NCI-H345 treated with DMSO at 0.1 percent for 48 hours (cell line): Measurements from ENCODE around the gene LMF1.

ENCODE experiments used
- DNase-seq: peaks from one replicate; lab custom pipeline; 2025; ENCODE audit not compliant: unreplicated experiment; lab: John Stamatoyannopoulos, UW

LMF1 gene

GRCh38 chr16:1003391-1004347, 32.9 kb upstream of the LMF1 start:
- DNase-seq: no peak

- no peak for DNase-seq
Measured at GRCh38 chr16:1002399-1003166, 31.8 kb upstream of the LMF1 start.

GRCh38 chr16:1001096-1001495, 30.3 kb upstream of the LMF1 start:
- DNase-seq: no peak

- DNase-seq: no peak
Measured at GRCh38 chr16:1000608-1001007, 29.8 kb upstream of the LMF1 start.

GRCh38 chr16:999677-1000076, 28.9 kb upstream of the LMF1 start:
- no peak for DNase-seq

- DNase-seq: no peak
Measured at GRCh38 chr16:998615-999014, 27.8 kb upstream of the LMF1 start.

- no peak for DNase-seq
Measured at GRCh38 chr16:998211-998610, 27.4 kb upstream of the LMF1 start.

- peak; percentile 18 for DNase-seq
Measured at GRCh38 chr16:997440-998051, 26.8 kb upstream of the LMF1 start.

GRCh38 chr16:996681-997080, 25.9 kb upstream of the LMF1 start:
- no peak for DNase-seq

- no peak for DNase-seq
Measured at GRCh38 chr16:995783-996182, 25.0 kb upstream of the LMF1 start.

GRCh38 chr16:995087-995486, 24.3 kb upstream of the LMF1 start:
- no peak for DNase-seq

GRCh38 chr16:993731-994130, 22.9 kb upstream of the LMF1 start:
- no peak for DNase-seq

GRCh38 chr16:991773-992172, 21.0 kb upstream of the LMF1 start:
- no peak for DNase-seq

- DNase-seq: no peak
Measured at GRCh38 chr16:991345-991744, 20.6 kb upstream of the LMF1 start.

GRCh38 chr16:990516-991291, 19.9 kb upstream of the LMF1 start:
- no peak for DNase-seq

- DNase-seq: no peak
Measured at GRCh38 chr16:989354-989814, 18.6 kb upstream of the LMF1 start.

GRCh38 chr16:988471-989353, 17.9 kb upstream of the LMF1 start:
- DNase-seq: no peak

- DNase-seq: no peak
Measured at GRCh38 chr16:987906-988305, 17.1 kb upstream of the LMF1 start.

- DNase-seq: peak; percentile 49
Measured at GRCh38 chr16:986925-987582, 16.3 kb upstream of the LMF1 start.
